ENCODE measurements around the gene KRT4. TPM values are rescaled to one million over a fixed set of nuclear protein-coding genes. Genes with fewer than 3 reads are reported as not detected.

Gene KRT4
- polyA plus RNA-seq, 3 donors = not detected

DNA sequence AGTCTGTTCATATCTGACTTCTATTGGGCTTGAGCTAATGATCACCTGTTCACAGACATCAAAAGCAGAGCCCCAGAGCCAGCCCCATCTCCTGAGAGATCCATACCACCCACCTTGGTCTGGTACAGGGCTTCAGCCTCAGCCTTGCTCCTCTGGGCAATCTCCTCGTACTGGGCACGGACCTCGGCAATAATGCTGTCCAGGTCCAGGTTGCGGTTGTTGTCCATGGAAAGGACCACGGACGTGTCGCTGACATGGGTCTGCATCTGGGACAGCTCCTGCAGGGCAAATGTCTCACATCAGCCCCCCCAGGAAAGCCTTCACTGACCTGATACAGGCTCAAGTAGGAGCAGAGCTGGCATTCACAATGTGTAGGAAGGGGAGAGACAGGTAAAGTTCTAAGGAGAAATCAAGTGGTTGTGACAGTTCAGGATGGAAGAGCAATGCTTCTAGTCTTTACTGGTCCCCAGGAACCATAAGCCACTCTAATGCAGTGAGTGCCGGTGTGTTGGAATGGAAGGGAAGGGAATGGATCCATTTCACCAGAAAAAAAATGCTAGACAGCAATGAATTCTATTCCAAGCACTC lies 5.2 kb downstream of the KRT4 start:
- Mint-ChIP-seq H3K4me1 (no peaks in the 10 kb centered on the region), H3K9me3 (peaks cover 0 to 2% (median 0%) of the 10 kb centered on the region in 7 donors), H3K36me3 (no peaks in the 10 kb centered on the region), H3K4me3 (no peak overlapping the region), H3K27ac (no peak overlapping the region), H3K27me3 (ENCODE audit: low read depth in 3 of 3) (peaks cover 0 to 5% (median 3%) of the 10 kb centered on the region in 3 donors)
- 98% methylated on average over 7 of the region's 8 CpGs for WGBS (ENCODE audit: insufficient coverage)
- Histone ChIP-seq H3K4me1 (ENCODE audit: control insufficient read depth in 1 of 2, insufficient read depth in 2 of 2, low read length in 2 of 2) (no peaks in the 10 kb centered on the region), H3K4me2 (replicated peaks; ENCODE audit: extremely low read depth, low read length, poor library complexity, severe bottlenecking) (no peak overlapping the region), H4K20me1 (ENCODE audit: insufficient read depth, low read length) (no peaks in the 10 kb centered on the region), H2AFZ (ENCODE audit: insufficient read depth, low read depth, low read length, poor library complexity, severe bottlenecking) (no peak overlapping the region), H3K9me3 (replicated peaks in 1 of 2; ENCODE audit: control insufficient read depth in 1 of 2, insufficient read depth in 1 of 2, low read length in 2 of 2) (no peaks in the 10 kb centered on the region), H3K27me3 (ENCODE audit: control insufficient read depth in 2 of 2, insufficient read depth in 2 of 2, low read length in 2 of 2) (no peaks in the 10 kb centered on the region), H3K4me3 (replicated peaks in 1 of 3; ENCODE audit: low read depth in 2 of 3, low read length in 3 of 3) (no peak overlapping the region), H3K36me3 (replicated peaks in 1 of 2; ENCODE audit: control insufficient read depth in 1 of 2, insufficient read depth in 2 of 2, low read length in 2 of 2) (no peaks in the 10 kb centered on the region), H3K79me2 (ENCODE audit: insufficient read depth, low read length) (no peaks in the 10 kb centered on the region), H3K27ac (ENCODE audit: low read depth in 1 of 2, low read length in 2 of 2) (no peak overlapping the region), H3K9ac (ENCODE audit: insufficient read depth, low read length, poor library complexity, severe bottlenecking) (no peak overlapping the region)
- TF ChIP-seq, protein P1, sequence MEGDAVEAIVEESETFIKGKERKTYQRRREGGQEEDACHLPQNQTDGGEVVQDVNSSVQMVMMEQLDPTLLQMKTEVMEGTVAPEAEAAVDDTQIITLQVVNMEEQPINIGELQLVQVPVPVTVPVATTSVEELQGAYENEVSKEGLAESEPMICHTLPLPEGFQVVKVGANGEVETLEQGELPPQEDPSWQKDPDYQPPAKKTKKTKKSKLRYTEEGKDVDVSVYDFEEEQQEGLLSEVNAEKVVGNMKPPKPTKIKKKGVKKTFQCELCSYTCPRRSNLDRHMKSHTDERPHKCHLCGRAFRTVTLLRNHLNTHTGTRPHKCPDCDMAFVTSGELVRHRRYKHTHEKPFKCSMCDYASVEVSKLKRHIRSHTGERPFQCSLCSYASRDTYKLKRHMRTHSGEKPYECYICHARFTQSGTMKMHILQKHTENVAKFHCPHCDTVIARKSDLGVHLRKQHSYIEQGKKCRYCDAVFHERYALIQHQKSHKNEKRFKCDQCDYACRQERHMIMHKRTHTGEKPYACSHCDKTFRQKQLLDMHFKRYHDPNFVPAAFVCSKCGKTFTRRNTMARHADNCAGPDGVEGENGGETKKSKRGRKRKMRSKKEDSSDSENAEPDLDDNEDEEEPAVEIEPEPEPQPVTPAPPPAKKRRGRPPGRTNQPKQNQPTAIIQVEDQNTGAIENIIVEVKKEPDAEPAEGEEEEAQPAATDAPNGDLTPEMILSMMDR (IDR thresholded peaks at IDR 0.05) = no peak
- DNase-seq = no peak
- intact Hi-C loops (cut with micrococcal nuclease) = no loop called here

DNA sequence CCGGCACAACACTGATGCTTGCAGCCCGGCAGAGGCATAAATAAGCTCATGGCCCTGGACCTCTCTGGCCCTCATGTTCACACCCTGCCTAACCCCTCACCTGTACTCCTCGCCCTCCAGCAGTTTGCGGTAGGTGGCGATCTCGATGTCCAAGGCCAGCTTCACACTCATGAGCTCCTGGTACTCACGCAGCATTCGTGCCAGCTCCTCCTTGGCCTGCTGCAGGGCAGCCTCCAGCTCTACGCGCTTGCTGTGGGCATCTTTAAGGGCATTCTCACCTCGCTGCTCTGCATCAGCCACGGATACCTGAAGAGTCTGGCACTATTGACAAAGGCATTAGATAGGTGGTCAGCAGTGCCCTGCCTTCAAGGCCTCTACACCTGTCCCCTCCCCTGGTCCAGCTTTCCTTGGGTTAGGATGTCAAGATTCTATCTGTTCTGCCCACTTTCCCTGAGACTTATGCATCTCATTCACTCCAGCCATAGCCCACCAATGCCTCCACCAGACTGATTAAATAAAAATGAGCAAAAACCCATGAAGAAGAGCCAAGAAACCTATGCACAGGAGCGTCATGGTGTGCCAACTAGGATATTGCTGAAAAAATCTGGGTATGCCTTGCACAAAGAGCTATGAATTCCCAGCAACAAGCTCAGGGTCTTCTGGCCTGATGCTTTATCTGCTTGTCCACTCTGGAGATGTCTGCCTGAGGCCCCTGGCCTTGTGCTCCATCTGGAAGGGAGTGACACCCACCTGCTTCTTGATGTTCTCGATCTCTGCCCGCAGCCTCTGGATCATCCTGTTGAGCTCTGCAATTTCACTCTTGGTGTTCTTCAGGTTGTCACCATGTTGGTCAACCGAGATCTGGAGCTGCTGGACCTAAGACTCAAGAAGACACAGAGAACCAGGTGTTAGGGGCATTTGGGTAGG lies 6.1 kb downstream of the KRT4 start:
- Mint-ChIP-seq H3K27ac (no peak overlapping the region), H3K4me1 (no peaks in the 10 kb centered on the region), H3K9me3 (peaks cover 0 to 2% (median 0%) of the 10 kb centered on the region in 7 donors), H3K27me3 (ENCODE audit: low read depth in 3 of 3) (peaks cover 3 to 8% (median 3%) of the 10 kb centered on the region in 3 donors), H3K4me3 (no peak overlapping the region), H3K36me3 (no peaks in the 10 kb centered on the region)
- H3K4me2 ChIP-seq (replicated peaks; ENCODE audit: extremely low read depth, low read length, poor library complexity, severe bottlenecking) = no peak overlapping the region
- H2AFZ ChIP-seq (ENCODE audit: insufficient read depth, low read depth, low read length, poor library complexity, severe bottlenecking) = no peak overlapping the region
- H3K4me1 ChIP-seq (ENCODE audit: control insufficient read depth in 1 of 2, insufficient read depth in 2 of 2, low read length in 2 of 2) = no peaks in the 10 kb centered on the region
- DNase-seq = no peak
- no peak overlapping the region for H3K27ac ChIP-seq (ENCODE audit: low read depth in 1 of 2, low read length in 2 of 2)
- no peaks in the 10 kb centered on the region for H3K27me3 ChIP-seq (ENCODE audit: control insufficient read depth in 2 of 2, insufficient read depth in 2 of 2, low read length in 2 of 2)
- no peak overlapping the region for H3K9ac ChIP-seq (ENCODE audit: insufficient read depth, low read length, poor library complexity, severe bottlenecking)
- no peaks in the 10 kb centered on the region for H3K79me2 ChIP-seq (ENCODE audit: insufficient read depth, low read length)
- 92% methylated on average over 16 of the region's 16 CpGs for WGBS (ENCODE audit: insufficient coverage)
- no peaks in the 10 kb centered on the region for H3K9me3 ChIP-seq (replicated peaks in 1 of 2; ENCODE audit: control insufficient read depth in 1 of 2, insufficient read depth in 1 of 2, low read length in 2 of 2)
- intact Hi-C loops (cut with micrococcal nuclease) = no loop called here
- H3K4me3 ChIP-seq (replicated peaks in 1 of 3; ENCODE audit: low read depth in 2 of 3, low read length in 3 of 3) = no peak overlapping the region
- H3K36me3 ChIP-seq (replicated peaks in 1 of 2; ENCODE audit: control insufficient read depth in 1 of 2, insufficient read depth in 2 of 2, low read length in 2 of 2) = no peaks in the 10 kb centered on the region
- TF ChIP-seq, protein P1 (IDR thresholded peaks at IDR 0.05) = no peak
- no peaks in the 10 kb centered on the region for H4K20me1 ChIP-seq (ENCODE audit: insufficient read depth, low read length)

Data from CD14-positive monocyte (primary cell).